HG03064 (cell line): Measurements from ENCODE around the gene KMT2C.
"Not testable (repeated sequence)": the region's sequence is repeated elsewhere in the genome, so short reads cannot be mapped to it uniquely, and the experiment has no call there.

Experiments used
- ATAC-seq: cut with Tn5 transposase; IDR thresholded peaks from one replicate; pipeline ENCODE4 v1.9.1; 2021; ENCODE audit warnings: low read depth; ENCODE audit not compliant: unreplicated experiment

Gene KMT2C

GRCh38 chr7:152328234-152328633, 107.6 kb downstream of the KMT2C start:
- ATAC-seq = no peak

DNA sequence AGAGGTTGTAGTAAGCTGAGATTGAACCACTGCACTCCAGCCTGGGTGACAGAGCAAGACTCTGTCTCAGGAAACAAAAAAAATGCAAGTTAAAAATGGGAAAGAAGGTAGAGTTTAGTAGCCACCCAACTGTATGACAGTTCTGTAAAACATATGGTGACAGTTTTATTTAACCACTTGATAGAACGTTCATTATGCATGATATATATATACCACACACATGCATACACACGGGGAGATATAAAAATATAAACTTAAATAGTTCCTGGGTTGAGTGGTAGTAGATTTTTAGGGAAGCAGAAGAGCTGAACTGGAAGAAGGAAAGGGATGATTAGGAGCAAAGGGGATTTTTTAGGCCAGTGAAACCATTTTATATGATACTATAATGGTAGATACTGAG, 120.0 kb downstream of the KMT2C start:
- ATAC-seq = no peak

GRCh38 chr7:152313831-152314604, 121.8 kb downstream of the KMT2C start:
- ATAC-seq = no peak

GRCh38 chr7:152313217-152313616, 122.6 kb downstream of the KMT2C start:
- no peak for ATAC-seq

GRCh38 chr7:152312316-152312715, 123.5 kb downstream of the KMT2C start:
- ATAC-seq = no peak

DNA sequence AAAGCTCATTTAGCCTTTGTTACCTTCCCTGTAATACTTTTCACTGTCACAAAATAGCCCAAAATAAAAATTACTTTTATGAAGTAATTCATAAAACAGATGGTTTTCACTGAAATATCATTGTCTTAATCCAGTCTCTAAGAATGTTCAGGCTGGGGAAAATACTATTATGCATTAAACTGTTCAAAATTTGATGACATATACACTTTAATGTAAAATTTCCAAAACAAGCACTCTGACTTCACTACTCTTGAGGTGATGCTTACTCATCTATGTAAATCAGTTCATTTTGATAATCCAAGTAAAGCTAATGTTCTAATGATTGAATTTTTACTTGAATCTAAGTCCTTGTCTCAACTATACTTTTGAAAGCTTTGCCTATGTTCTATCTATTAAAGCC, 127.9 kb downstream of the KMT2C start:
- no peak for ATAC-seq

- not testable (repeated sequence) for ATAC-seq
Measured at GRCh38 chr7:152299542-152300143, 136.2 kb downstream of the KMT2C start.

- no peak for ATAC-seq
Measured at GRCh38 chr7:152292897-152293296, 142.9 kb downstream of the KMT2C start.

- not testable (repeated sequence) for ATAC-seq
Measured at GRCh38 chr7:152286972-152287371, 148.8 kb downstream of the KMT2C start.

DNA sequence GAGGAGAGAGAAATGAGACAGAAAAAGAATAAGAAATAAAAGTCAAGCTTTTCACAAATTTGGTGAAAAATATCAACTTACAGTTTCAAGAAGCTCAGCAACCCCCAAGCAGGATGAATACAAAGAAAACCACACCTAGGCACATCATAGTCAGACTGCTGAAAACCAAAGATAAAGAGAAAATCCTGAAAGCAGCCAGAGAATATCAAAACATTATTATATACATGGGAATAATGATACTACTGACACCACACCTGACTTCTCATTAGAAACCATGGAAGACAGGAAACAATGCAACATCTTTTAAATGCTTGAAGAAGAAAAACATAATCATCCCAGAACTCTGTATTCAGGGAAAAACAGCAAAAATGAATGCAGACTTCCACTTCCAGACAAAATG, 149.6 kb downstream of the KMT2C start:
- not testable (repeated sequence) for ATAC-seq

GRCh38 chr7:152284998-152285397, 150.8 kb downstream of the KMT2C start:
- not testable (repeated sequence) for ATAC-seq

DNA sequence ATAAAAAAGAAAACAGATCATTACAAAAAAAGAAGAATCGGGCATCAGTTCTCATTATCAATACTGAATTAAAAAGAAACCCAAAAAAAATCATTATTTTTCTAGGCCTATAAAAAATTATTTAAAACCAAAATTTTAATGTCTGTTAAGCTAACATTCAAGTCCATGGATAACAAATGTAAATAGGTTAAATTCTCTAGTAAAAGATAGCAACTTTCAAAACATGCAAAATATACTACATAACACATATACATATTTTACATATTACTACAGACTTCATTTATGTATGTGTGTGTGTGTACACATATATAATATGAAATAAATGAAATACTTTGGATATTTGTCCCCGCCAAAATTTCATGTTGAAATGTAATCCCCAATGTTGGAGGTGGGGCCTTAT, 158.1 kb downstream of the KMT2C start:
- not testable (repeated sequence) for ATAC-seq

DNA sequence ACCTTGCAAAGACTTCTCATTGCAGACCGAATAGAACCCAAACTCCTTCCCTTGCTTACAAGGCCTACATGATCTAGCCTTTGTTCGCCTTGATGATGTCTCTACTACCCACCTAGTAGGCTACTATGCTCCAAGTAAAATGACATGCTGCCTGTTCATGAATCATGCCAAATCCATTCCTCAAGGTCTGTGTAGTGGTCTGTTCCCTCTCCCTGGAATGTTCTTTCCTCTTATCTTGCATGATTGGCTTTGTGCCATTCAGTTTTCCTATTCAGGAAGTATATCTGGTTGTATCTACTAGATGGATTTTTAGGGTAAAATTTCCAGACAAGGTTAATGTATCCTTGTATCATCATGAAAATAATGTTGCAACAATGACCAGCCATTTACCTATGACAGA, 165.4 kb downstream of the KMT2C start:
- ATAC-seq = not testable (repeated sequence)

GRCh38 chr7:152266859-152267258, 168.9 kb downstream of the KMT2C start:
- ATAC-seq = not testable (repeated sequence)

GRCh38 chr7:152264915-152265314, 170.9 kb downstream of the KMT2C start:
- ATAC-seq = not testable (repeated sequence)

GRCh38 chr7:152262146-152262545, 173.7 kb downstream of the KMT2C start:
- not testable (repeated sequence) for ATAC-seq

DNA sequence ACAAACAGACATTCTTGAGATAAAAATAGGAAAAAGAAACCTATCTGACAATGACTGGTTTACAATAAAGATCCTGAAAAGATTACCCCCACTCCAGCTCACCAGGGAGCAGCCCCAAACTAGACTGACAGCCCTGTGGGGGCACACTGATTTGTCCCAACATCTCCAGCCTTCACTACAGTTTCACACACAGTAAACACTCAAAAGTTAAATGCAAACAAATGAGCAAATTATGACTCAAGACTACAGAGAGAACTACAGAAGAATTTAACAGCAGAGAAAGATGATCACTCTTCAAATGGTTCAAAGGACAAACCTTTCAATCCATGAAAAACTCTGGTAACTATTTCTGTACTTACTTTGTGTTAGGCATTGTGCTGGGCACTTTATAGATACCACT, 176.2 kb downstream of the KMT2C start:
- not testable (repeated sequence) for ATAC-seq

DNA sequence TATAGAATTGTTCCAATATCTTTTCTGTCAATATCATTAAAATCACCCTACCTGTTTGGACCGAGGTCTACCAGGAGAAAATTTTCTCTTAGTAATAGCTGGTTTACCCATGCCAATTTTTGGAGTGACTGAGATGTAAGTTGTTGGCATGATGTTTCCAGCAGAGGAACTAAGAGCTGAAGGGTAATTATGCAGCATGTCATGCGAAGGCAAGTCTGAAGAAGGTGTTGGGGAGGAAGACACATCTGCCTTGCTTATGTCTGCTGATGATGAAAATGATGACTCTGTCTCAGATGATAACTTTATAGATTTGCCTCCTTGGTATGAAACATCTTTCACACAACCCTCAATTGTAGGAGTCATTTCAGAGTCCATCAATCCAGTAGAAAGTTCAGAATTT, 188.0 kb downstream of the KMT2C start:
- not testable (repeated sequence) for ATAC-seq

DNA sequence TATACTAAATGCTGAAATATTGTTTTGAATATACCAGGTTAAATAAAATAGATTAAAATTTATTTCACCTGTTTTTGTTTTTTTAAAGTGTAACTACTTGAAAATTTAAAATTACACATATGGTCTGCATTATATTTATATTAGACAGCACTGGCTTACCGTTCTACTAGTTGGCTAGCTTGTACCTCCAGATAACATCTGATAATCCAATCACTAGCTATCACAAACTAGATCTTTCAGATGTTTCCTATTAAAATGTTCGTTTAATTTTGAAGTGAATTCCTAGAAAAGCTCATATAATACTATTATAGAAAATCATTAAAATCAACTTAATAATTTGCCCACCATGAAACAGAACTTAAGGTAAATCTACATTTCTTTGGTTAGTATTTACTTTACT, 190.4 kb downstream of the KMT2C start:
- ATAC-seq = not testable (repeated sequence)

GRCh38 chr7:152243464-152243863, 192.3 kb downstream of the KMT2C start:
- not testable (repeated sequence) for ATAC-seq

DNA sequence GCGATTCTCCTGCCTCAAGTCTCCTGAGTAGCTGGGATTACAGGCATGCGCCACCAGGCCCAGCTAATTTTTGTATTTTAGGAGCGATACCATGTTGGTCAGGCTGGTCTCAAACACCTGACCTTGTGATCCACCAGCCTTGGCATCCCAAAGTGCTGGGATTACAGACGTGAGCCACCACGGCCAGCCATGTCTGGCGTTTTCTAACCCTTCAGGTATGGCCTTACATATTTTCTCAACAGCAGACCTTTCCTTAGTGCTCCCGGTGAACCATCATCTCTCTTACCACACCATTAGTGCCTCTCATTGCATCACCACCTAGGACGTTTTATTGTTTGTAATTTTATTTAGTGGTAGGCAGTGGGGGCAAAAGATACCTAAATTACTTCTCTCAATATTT, 194.5 kb downstream of the KMT2C start:
- ATAC-seq = not testable (repeated sequence)

- not testable (repeated sequence) for ATAC-seq
Measured at GRCh38 chr7:152236306-152236705, 199.5 kb downstream of the KMT2C start.
